DOHH2 (cell line): ENCODE measurements around the gene ZNRF2.

ENCODE experiments used
- H3F3A ChIP-seq: fragments of 200-600 bp; sonication (generic), shearing (Covaris generic); 2 replicates; pipeline ENCODE4 v1.6.0; 2016; ENCODE audit warnings: antibody characterized with exemption, mild to moderate bottlenecking; ENCODE audit not compliant: control insufficient read depth, insufficient read depth
- H3K27ac ChIP-seq: fragments of 200-600 bp; sonication (generic); 2 replicates; pipeline ENCODE4 v1.5.1; 2014; ENCODE audit warnings: low read depth, mild to moderate bottlenecking, low read length, moderate library complexity
- H3K27me3 ChIP-seq: fragments of 200-600 bp; sonication (generic); 2 replicates; pipeline ENCODE4 v1.6.1; 2014; ENCODE audit warnings: mild to moderate bottlenecking, low read length, mixed read lengths; ENCODE audit not compliant: control insufficient read depth
- H3K36me3 ChIP-seq: fragments of 200-600 bp; sonication (generic); 2 replicates; pipeline ENCODE4 v1.6.1; 2014; ENCODE audit warnings: mild to moderate bottlenecking, low read length, moderate library complexity, mixed read lengths; ENCODE audit not compliant: control insufficient read depth
- H3K4me1 ChIP-seq: fragments of 200-600 bp; sonication (generic); 2 replicates; pipeline ENCODE4 v1.6.1; 2014; ENCODE audit warnings: mild to moderate bottlenecking, low read length, mixed read lengths; ENCODE audit not compliant: control insufficient read depth
- H3K4me2 ChIP-seq: fragments of 200-600 bp; sonication (generic); 2 replicates; pipeline ENCODE4 v1.6.0; 2014; ENCODE audit warnings: mild to moderate bottlenecking, low read length, moderate library complexity
- H3K4me3 ChIP-seq: fragments of 200-600 bp; sonication (generic); 2 replicates; pipeline ENCODE4 v1.5.1; 2014; ENCODE audit warnings: mild to moderate bottlenecking, low read length, mixed read lengths
- H3K79me2 ChIP-seq: fragments of 200-600 bp; sonication (generic); 2 replicates; pipeline ENCODE4 v1.6.1; 2014; ENCODE audit warnings: mild to moderate bottlenecking, low read length, mixed read lengths; ENCODE audit not compliant: control insufficient read depth
- H3K9me2 ChIP-seq: fragments of 200-600 bp; sonication (generic); replicated peaks from 2 replicates; pipeline ENCODE4 v1.6.1; 2014; ENCODE audit warnings: mild to moderate bottlenecking, low read length, mixed read lengths; ENCODE audit not compliant: control insufficient read depth
- H3K9me3 ChIP-seq: fragments of 200-600 bp; sonication (generic); 2 replicates; pipeline ENCODE4 v1.6.1; 2014; ENCODE audit warnings: antibody characterized with exemption, low read length, mixed read lengths; ENCODE audit not compliant: control insufficient read depth, insufficient read depth
- H4K20me1 ChIP-seq: fragments of 200-600 bp; sonication (generic); 2 replicates; pipeline ENCODE4 v1.6.0; 2014; ENCODE audit warnings: low read depth, mild to moderate bottlenecking, antibody characterized with exemption, low read length, moderate library complexity; ENCODE audit not compliant: control insufficient read depth, insufficient read depth
- CTCF ChIP-seq: fragments of 200-600 bp; sonication (generic); IDR thresholded peaks from one replicate; pipeline ENCODE4 v1.5.1; 2014; ENCODE audit warnings: antibody characterized with exemption, mild to moderate bottlenecking, low read depth, low read length; ENCODE audit not compliant: poor library complexity, severe bottlenecking
- EZH2phosphoT487 ChIP-seq: fragments of 200-600 bp; sonication (generic); IDR thresholded peaks from 2 replicates; pipeline ENCODE4 v1.6.1; 2017; ENCODE audit warnings: borderline replicate concordance, mild to moderate bottlenecking, antibody characterized with exemption, low read length, moderate library complexity, mixed read lengths

The ZNRF2 gene

GRCh38 chr7:30281791-30282190, 2.6 kb upstream of the ZNRF2 start:
- peaks cover 40% of the 10 kb centered on the region for H3K79me2 ChIP-seq
- peaks cover 3% of the 10 kb centered on the region; the same call in 1 of the 2 replicates for H4K20me1 ChIP-seq
- H3K4me2 ChIP-seq, result peak overlapping the region; percentile 74
- H3K36me3 ChIP-seq, result peaks cover 8% of the 10 kb centered on the region
- H3K4me3 ChIP-seq, result peak overlapping the region; percentile 37
- TF ChIP-seq CTCF (no peak), EZH2phosphoT487 (no peak)
- peaks cover 17% of the 10 kb centered on the region for H3F3A ChIP-seq
- H3K27ac ChIP-seq, result 0 out of 2 replicates have a peak overlapping the region, but pooled peaks have one; percentile 5
- peaks cover 75% of the 10 kb centered on the region for H3K4me1 ChIP-seq
- H3K27me3 ChIP-seq, result no peaks in the 10 kb centered on the region
- no peaks in the 10 kb centered on the region for H3K9me2 ChIP-seq
- no peaks in the 10 kb centered on the region for H3K9me3 ChIP-seq

- peaks cover 75% of the 10 kb centered on the region for H3K4me1 ChIP-seq
- H3K79me2 ChIP-seq, result peaks cover 50% of the 10 kb centered on the region
These were observed 1.7 kb upstream of the ZNRF2 start for GRCh38 chr7:30282735-30283134.

GRCh38 chr7:30285067-30285535, 704 bp downstream of the ZNRF2 start:
- peak overlapping the region; percentile 56 for H3K4me2 ChIP-seq

More at GRCh38 chr7:30282735-30283134, 1.7 kb upstream of the ZNRF2 start:
- Histone ChIP-seq H3K9me2 (no peaks in the 10 kb centered on the region), H3K4me2 (no peak overlapping the region), H3K36me3 (peaks cover 11% of the 10 kb centered on the region), H3K9me3 (no peaks in the 10 kb centered on the region), H3F3A (peaks cover 17% of the 10 kb centered on the region), H3K27me3 (no peaks in the 10 kb centered on the region), H3K4me3 (no peak overlapping the region), H3K27ac (no peak overlapping the region), H4K20me1 (peaks cover 6% of the 10 kb centered on the region; the same call in 1 of the 2 replicates)
- TF ChIP-seq CTCF, result no peak
- no peak for TF ChIP-seq EZH2phosphoT487

More at GRCh38 chr7:30285067-30285535, 704 bp downstream of the ZNRF2 start:
- Histone ChIP-seq H3K4me3 (peak overlapping the region; percentile 80), H4K20me1 (peaks cover 17% of the 10 kb centered on the region), H3F3A (0 out of 2 replicates have a peak, but pooled peaks cover 4% of the 10 kb centered on the region), H3K27ac (peak overlapping the region; percentile 83), H3K9me2 (no peaks in the 10 kb centered on the region), H3K79me2 (peaks cover 73% of the 10 kb centered on the region), H3K9me3 (no peaks in the 10 kb centered on the region), H3K27me3 (no peaks in the 10 kb centered on the region), H3K36me3 (peaks cover 11% of the 10 kb centered on the region), H3K4me1 (peaks cover 74% of the 10 kb centered on the region)
- no peak for TF ChIP-seq CTCF
- TF ChIP-seq EZH2phosphoT487, result no peak
